ENCODE results near the gene ARID1B.
A peak's percentile ranks its signal among the peaks of the same experiment; 100 is the strongest.

ARID1B gene

DNA sequence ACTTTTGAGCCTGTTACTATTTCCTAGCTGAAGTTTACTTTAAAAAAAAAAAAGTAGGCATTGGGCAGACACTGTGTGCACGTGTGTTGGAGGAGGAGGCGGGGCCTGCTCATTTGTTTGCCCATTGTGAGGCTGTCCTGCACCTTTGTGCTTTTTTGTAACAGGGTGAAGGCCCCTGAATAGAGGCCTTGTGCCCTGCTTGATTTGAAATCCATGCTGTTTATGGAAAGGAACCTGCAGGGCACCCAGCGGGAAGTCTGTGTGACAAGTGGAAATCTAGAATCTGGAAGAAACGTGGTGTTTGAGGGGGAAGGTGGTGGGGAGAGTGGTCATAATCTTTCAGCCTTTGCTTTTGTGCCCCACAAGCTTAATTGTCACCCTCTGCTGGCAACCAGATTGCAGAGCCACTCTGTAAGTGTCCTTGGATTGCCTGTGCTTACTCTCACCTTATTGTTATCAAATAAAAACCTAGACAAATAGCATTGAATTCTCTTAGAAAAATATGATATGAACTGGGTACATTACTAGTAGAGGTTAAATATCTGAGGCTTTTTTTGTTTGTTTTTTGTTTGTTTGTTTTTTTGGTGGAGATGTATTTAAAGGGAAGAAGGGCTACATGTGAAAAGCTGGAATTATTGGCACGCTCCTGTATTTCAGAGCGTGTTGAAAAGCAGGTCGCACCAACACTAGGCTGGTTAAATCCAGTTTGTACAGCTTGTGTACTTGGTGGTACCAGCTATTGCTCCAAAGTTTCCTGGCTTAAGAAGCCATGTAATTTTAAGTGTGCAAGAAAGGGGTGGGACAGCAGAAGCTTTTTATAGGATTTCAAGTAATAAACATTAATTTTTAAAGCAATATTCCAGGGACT, 156.3 kb downstream of the ARID1B start (continued):
- TF ChIP-seq, protein P1, sequence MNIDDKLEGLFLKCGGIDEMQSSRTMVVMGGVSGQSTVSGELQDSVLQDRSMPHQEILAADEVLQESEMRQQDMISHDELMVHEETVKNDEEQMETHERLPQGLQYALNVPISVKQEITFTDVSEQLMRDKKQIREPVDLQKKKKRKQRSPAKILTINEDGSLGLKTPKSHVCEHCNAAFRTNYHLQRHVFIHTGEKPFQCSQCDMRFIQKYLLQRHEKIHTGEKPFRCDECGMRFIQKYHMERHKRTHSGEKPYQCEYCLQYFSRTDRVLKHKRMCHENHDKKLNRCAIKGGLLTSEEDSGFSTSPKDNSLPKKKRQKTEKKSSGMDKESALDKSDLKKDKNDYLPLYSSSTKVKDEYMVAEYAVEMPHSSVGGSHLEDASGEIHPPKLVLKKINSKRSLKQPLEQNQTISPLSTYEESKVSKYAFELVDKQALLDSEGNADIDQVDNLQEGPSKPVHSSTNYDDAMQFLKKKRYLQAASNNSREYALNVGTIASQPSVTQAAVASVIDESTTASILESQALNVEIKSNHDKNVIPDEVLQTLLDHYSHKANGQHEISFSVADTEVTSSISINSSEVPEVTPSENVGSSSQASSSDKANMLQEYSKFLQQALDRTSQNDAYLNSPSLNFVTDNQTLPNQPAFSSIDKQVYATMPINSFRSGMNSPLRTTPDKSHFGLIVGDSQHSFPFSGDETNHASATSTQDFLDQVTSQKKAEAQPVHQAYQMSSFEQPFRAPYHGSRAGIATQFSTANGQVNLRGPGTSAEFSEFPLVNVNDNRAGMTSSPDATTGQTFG (tag by site-specific recombination; IDR thresholded peaks at IDR 0.05; ENCODE audit: borderline replicate concordance), result no peak
- TF ChIP-seq ZNF10 (tag by site-specific recombination; IDR thresholded peaks at IDR 0.05), result peak; percentile 60
- no peak for TF ChIP-seq ZNF654 (tag by site-specific recombination; IDR thresholded peaks at IDR 0.05; ENCODE audit: low read depth)
- TF ChIP-seq YY2 (tag by site-specific recombination; IDR thresholded peaks at IDR 0.05), result no peak
- no peak for TF ChIP-seq ZNF623 (tag by site-specific recombination; IDR thresholded peaks at IDR 0.05)
- TF ChIP-seq, protein P2, sequence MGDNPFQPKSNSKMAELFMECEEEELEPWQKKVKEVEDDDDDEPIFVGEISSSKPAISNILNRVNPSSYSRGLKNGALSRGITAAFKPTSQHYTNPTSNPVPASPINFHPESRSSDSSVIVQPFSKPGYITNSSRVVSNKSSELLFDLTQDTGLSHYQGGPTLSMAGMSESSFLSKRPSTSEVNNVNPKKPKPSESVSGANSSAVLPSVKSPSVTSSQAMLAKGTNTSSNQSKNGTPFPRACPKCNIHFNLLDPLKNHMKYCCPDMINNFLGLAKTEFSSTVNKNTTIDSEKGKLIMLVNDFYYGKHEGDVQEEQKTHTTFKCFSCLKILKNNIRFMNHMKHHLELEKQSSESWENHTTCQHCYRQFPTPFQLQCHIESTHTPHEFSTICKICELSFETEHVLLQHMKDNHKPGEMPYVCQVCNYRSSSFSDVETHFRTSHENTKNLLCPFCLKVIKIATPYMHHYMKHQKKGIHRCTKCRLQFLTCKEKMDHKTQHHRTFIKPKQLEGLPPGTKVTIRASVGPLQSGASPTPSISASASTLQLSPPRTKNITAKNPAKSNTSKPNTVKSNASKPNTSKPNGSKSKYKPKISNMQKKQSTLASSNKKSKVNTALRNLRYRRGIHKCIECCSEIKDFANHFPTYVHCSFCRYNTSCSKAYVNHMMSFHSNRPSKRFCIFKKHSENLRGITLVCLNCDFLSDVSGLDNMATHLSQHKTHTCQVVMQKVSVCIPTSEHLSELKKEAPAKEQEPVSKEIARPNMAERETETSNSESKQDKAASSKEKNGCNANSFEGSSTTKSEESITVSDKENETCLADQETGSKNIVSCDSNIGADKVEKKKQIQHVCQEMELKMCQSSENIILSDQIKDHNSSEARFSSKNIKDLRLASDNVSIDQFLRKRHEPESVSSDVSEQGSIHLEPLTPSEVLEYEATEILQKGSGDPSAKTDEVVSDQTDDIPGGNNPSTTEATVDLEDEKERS (tag by site-specific recombination; IDR thresholded peaks at IDR 0.05), result no peak
- TF ChIP-seq, protein P3, sequence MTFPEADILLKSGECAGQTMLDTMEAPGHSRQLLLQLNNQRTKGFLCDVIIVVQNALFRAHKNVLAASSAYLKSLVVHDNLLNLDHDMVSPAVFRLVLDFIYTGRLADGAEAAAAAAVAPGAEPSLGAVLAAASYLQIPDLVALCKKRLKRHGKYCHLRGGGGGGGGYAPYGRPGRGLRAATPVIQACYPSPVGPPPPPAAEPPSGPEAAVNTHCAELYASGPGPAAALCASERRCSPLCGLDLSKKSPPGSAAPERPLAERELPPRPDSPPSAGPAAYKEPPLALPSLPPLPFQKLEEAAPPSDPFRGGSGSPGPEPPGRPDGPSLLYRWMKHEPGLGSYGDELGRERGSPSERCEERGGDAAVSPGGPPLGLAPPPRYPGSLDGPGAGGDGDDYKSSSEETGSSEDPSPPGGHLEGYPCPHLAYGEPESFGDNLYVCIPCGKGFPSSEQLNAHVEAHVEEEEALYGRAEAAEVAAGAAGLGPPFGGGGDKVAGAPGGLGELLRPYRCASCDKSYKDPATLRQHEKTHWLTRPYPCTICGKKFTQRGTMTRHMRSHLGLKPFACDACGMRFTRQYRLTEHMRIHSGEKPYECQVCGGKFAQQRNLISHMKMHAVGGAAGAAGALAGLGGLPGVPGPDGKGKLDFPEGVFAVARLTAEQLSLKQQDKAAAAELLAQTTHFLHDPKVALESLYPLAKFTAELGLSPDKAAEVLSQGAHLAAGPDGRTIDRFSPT (tag by site-specific recombination; IDR thresholded peaks at IDR 0.05), result no peak
- no peak for TF ChIP-seq ZFP69B (tag by site-specific recombination; IDR thresholded peaks at IDR 0.05)
- no peak for TF ChIP-seq ZNF571 (tag by site-specific recombination; IDR thresholded peaks at IDR 0.05)
- no peak; the same call in 1 of the 2 replicates for TF ChIP-seq ZBTB48 (tag by site-specific recombination; IDR thresholded peaks at IDR 0.05)
- TF ChIP-seq ZNF624 (tag by site-specific recombination; IDR thresholded peaks at IDR 0.05), result no peak
- TF ChIP-seq ZNF658 (tag by site-specific recombination; IDR thresholded peaks at IDR 0.05), result no peak

DNA sequence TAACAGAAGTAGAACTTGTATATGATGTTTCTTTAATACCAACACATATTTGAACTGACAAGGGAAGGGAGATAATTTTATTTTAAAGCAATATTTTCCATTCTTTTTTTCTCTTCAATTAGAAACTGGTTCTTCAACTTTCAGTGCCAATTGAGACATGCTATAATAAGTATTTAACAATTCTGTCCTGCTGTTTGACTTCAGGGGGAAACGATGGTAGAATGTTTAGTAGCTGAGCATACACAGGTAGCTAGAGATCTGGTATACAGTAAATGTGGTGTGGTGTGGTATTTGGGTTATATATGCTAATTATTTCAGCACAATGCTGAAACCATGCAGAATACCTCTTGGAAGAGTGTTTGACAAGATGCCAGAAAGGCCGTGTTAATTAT, 156.9 kb downstream of the ARID1B start:
- ChIA-PET POLR2A (interaction anchor here (1.5 kb wide), 1 partner anchor 18 kb away, joined by 3 read pairs; no protein-coding TSS in a partner anchor), CTCF (interaction anchor here (0.6 to 1.8 kb wide), 5 partner anchors 8 to 86 kb away, joined by 3 to 7 read pairs (median 3); no protein-coding TSS in a partner anchor)
- TF ChIP-seq, protein P4, sequence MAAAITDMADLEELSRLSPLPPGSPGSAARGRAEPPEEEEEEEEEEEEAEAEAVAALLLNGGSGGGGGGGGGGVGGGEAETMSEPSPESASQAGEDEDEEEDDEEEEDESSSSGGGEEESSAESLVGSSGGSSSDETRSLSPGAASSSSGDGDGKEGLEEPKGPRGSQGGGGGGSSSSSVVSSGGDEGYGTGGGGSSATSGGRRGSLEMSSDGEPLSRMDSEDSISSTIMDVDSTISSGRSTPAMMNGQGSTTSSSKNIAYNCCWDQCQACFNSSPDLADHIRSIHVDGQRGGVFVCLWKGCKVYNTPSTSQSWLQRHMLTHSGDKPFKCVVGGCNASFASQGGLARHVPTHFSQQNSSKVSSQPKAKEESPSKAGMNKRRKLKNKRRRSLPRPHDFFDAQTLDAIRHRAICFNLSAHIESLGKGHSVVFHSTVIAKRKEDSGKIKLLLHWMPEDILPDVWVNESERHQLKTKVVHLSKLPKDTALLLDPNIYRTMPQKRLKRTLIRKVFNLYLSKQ (tag by site-specific recombination; IDR thresholded peaks at IDR 0.05; ENCODE audit: borderline replicate concordance), result no peak
- TF ChIP-seq ZNF132 (tag by site-specific recombination; IDR thresholded peaks at IDR 0.05; ENCODE audit: borderline replicate concordance) (no peak), ZNF626 (tag by site-specific recombination; IDR thresholded peaks at IDR 0.05) (no peak), ZNF10 (tag by site-specific recombination; IDR thresholded peaks at IDR 0.05) (no peak), ZNF202 (tag by site-specific recombination; IDR thresholded peaks at IDR 0.05; ENCODE audit: borderline replicate concordance) (no peak)
- TF ChIP-seq, protein P5, sequence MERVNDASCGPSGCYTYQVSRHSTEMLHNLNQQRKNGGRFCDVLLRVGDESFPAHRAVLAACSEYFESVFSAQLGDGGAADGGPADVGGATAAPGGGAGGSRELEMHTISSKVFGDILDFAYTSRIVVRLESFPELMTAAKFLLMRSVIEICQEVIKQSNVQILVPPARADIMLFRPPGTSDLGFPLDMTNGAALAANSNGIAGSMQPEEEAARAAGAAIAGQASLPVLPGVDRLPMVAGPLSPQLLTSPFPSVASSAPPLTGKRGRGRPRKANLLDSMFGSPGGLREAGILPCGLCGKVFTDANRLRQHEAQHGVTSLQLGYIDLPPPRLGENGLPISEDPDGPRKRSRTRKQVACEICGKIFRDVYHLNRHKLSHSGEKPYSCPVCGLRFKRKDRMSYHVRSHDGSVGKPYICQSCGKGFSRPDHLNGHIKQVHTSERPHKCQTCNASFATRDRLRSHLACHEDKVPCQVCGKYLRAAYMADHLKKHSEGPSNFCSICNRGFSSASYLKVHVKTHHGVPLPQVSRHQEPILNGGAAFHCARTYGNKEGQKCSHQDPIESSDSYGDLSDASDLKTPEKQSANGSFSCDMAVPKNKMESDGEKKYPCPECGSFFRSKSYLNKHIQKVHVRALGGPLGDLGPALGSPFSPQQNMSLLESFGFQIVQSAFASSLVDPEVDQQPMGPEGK (tag by site-specific recombination; IDR thresholded peaks at IDR 0.05), result no peak
- TF ChIP-seq, protein P6, sequence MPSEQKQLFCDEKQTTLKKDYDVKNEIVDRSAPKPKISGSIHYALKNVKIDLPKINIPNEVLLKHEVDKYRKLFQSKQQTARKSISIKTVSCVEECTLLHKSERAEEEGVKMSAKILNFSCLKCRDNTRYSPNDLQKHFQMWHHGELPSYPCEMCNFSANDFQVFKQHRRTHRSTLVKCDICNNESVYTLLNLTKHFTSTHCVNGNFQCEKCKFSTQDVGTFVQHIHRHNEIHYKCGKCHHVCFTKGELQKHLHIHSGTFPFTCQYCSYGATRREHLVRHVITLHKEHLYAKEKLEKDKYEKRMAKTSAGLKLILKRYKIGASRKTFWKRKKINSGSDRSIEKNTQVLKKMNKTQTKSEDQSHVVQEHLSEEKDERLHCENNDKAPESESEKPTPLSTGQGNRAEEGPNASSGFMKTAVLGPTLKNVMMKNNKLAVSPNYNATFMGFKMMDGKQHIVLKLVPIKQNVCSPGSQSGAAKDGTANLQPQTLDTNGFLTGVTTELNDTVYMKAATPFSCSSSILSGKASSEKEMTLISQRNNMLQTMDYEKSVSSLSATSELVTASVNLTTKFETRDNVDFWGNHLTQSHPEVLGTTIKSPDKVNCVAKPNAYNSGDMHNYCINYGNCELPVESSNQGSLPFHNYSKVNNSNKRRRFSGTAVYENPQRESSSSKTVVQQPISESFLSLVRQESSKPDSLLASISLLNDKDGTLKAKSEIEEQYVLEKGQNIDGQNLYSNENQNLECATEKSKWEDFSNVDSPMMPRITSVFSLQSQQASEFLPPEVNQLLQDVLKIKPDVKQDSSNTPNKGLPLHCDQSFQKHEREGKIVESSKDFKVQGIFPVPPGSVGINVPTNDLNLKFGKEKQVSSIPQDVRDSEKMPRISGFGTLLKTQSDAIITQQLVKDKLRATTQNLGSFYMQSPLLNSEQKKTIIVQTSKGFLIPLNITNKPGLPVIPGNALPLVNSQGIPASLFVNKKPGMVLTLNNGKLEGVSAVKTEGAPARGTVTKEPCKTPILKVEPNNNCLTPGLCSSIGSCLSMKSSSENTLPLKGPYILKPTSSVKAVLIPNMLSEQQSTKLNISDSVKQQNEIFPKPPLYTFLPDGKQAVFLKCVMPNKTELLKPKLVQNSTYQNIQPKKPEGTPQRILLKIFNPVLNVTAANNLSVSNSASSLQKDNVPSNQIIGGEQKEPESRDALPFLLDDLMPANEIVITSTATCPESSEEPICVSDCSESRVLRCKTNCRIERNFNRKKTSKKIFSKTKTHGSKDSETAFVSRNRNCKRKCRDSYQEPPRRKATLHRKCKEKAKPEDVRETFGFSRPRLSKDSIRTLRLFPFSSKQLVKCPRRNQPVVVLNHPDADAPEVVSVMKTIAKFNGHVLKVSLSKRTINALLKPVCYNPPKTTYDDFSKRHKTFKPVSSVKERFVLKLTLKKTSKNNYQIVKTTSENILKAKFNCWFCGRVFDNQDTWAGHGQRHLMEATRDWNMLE (tag by site-specific recombination; conservative IDR thresholded peaks at IDR 0.05; ENCODE audit: low read depth), result no peak

More for the DNA sequence above, 156.9 kb downstream of the ARID1B start:
- no peak overlapping the region for H3K4me3 ChIP-seq (ENCODE audit: low read depth, low read length)
- no peaks in the 10 kb centered on the region for H3K9me3 ChIP-seq (ENCODE audit: control insufficient read depth, insufficient read depth, low read depth, low read length)
- peak overlapping the region; percentile 9; the same call in 1 of the 2 replicates for H3K27ac ChIP-seq (ENCODE audit: extremely low read depth, low read depth, low read length)
- H3K4me1 ChIP-seq (ENCODE audit: control insufficient read depth, insufficient read depth, low read length), result peaks cover 34% of the 10 kb centered on the region
- H3K36me3 ChIP-seq (ENCODE audit: control insufficient read depth in 2 of 2, insufficient read depth in 1 of 2, low read length in 2 of 2), result no peaks in the 10 kb centered on the region; a peak in 1 of 3 replicates

Measured in HEK293 (cell line).